ENCODE data around the gene INCA1. TPM values are rescaled to one million over a fixed set of nuclear protein-coding genes. Genes with fewer than 3 reads are reported as not detected.

Gene INCA1
- total and polyA plus RNA-seq, 4 donors: 0.28 to 0.75 (median 0.55) TPM

GRCh38 chr17:5034651-5035050 is 37.3 kb upstream of the INCA1 start:
- TF ChIP-seq FOXA2 (IDR thresholded peaks at IDR 0.05) (no peak), REST (IDR thresholded peaks at IDR 0.05) (no peak), RAD21 (IDR thresholded peaks at IDR 0.05) (no peak), EGR1 (IDR thresholded peaks at IDR 0.05; ENCODE audit: low read depth in 2 of 2) (no peak), SP1 (IDR thresholded peaks at IDR 0.05) (no peak), MAX (IDR thresholded peaks at IDR 0.05) (no peak), HNF4G (IDR thresholded peaks at IDR 0.05) (no peak), ZBTB33 (IDR thresholded peaks at IDR 0.05) (no peak), YY1 (IDR thresholded peaks at IDR 0.05) (no peak), TAF1 (conservative IDR thresholded peaks at IDR 0.05) (no peak), ATF3 (IDR thresholded peaks at IDR 0.05) (no peak), CTCF (IDR thresholded peaks at IDR 0.05; ENCODE audit: low read depth, low read length, missing input control) (no peak), RXRA (IDR thresholded peaks at IDR 0.05) (no peak), FOXA1 (IDR thresholded peaks at IDR 0.05) (no peak), HNF4A (conservative IDR thresholded peaks at IDR 0.05) (no peak), GABPA (IDR thresholded peaks at IDR 0.05 in 1 of 2, conservative IDR thresholded peaks at IDR 0.05 in 1 of 2) (no peak), JUND (IDR thresholded peaks at IDR 0.05) (no peak), NR2F2 (IDR thresholded peaks at IDR 0.05) (no peak)
- no peak for DNase-seq (ENCODE audit: low spot score)
- Histone ChIP-seq H3K4me1 (ENCODE audit: control insufficient read depth in 4 of 4, insufficient read depth in 4 of 4, low read length in 3 of 4) (peaks cover 0 to 4% (median 0%) of the 10 kb centered on the region in 4 donors), H3K9me3 (ENCODE audit: control insufficient read depth in 4 of 4, low read length in 3 of 4) (no peaks in the 10 kb centered on the region), H3K4me3 (ENCODE audit: low read depth in 1 of 3, low read length in 3 of 3) (no peak overlapping the region), H3K27ac (ENCODE audit: low read depth in 1 of 2, low read length in 2 of 2) (no peak overlapping the region), H3K36me3 (ENCODE audit: control insufficient read depth in 4 of 4, insufficient read depth in 3 of 4, low read depth in 1 of 4, low read length in 3 of 4) (no peaks in the 10 kb centered on the region), H3K27me3 (ENCODE audit: control insufficient read depth in 4 of 4, insufficient read depth in 4 of 4, low read length in 3 of 4) (no peaks in the 10 kb centered on the region), H3K9ac (ENCODE audit: low read depth in 1 of 2, low read length in 2 of 2) (no peak overlapping the region)
- 85% methylated on average over 14 of the region's 14 CpGs for WGBS
